H9 (cell line): ENCODE measurements around the gene TRIM69. TPM values are rescaled to one million over a fixed set of nuclear protein-coding genes. Genes with fewer than 3 reads are reported as not detected.

Experiments used
- DNase-seq: peaks from one replicate; pipeline ENCODE4 v3.0.0-alpha.2; 2017
- H2AFZ ChIP-seq: one replicate; pipeline ENCODE4 v1.6.1; 2013; ENCODE audit warnings: mild to moderate bottlenecking, low read length, control low read depth, moderate library complexity
- H2AK5ac ChIP-seq: 2 replicates; pipeline ENCODE4 v1.6.1; 2013; ENCODE audit warnings: low read length, control low read depth, mixed read lengths; ENCODE audit not compliant: insufficient read length
- H2BK120ac ChIP-seq: one replicate; pipeline ENCODE4 v1.6.1; 2013; ENCODE audit warnings: low read depth, mild to moderate bottlenecking, low read length, control low read depth, inconsistent platforms; ENCODE audit not compliant: poor library complexity, severe bottlenecking
- H2BK12ac ChIP-seq: 2 replicates; pipeline ENCODE4 v1.6.1; 2013; ENCODE audit warnings: low read length, control low read depth, mixed read lengths, low read depth; ENCODE audit not compliant: insufficient read length
- H2BK15ac ChIP-seq: 2 replicates; pipeline ENCODE4 v1.6.1; 2013; ENCODE audit warnings: low read depth, low read length, control low read depth
- H2BK20ac ChIP-seq: one replicate; pipeline ENCODE4 v1.6.1; 2013; ENCODE audit warnings: low read depth, mild to moderate bottlenecking, low read length, control low read depth, inconsistent platforms; ENCODE audit not compliant: poor library complexity, severe bottlenecking
- H2BK5ac ChIP-seq: 2 replicates; pipeline ENCODE4 v1.6.1; 2013; ENCODE audit warnings: low read length, control low read depth, mixed read lengths; ENCODE audit not compliant: insufficient read length
- H3K14ac ChIP-seq: 2 replicates; pipeline ENCODE4 v1.6.1; 2013; ENCODE audit warnings: low read length, control low read depth; ENCODE audit not compliant: insufficient read depth
- H3K18ac ChIP-seq: 2 replicates; pipeline ENCODE4 v1.6.1; 2013; ENCODE audit warnings: low read depth, mild to moderate bottlenecking, mixed read lengths, low read length, control low read depth; ENCODE audit not compliant: insufficient read length
- H3K23ac ChIP-seq: 2 replicates; pipeline ENCODE4 v1.6.1; 2013; ENCODE audit warnings: low read length, control low read depth, mixed read lengths, low read depth; ENCODE audit not compliant: insufficient read length
- H3K23me2 ChIP-seq: 2 replicates; pipeline ENCODE4 v1.6.1; 2013; ENCODE audit warnings: low read depth, mild to moderate bottlenecking, mixed read lengths, low read length, control low read depth; ENCODE audit not compliant: insufficient read length, poor library complexity, severe bottlenecking
- H3K27ac ChIP-seq: 2 replicates; pipeline ENCODE4 v1.5.1; 2013; ENCODE audit warnings: low read length, control low read depth, mixed read lengths, low read depth; ENCODE audit not compliant: insufficient read length
- H3K27me3 ChIP-seq: 2 replicates; pipeline ENCODE4 v1.6.1; 2013; ENCODE audit warnings: low read length, control low read depth, inconsistent platforms; ENCODE audit not compliant: insufficient read depth
- H3K4ac ChIP-seq: 2 replicates; pipeline ENCODE4 v1.6.1; 2013; ENCODE audit warnings: low read depth, mild to moderate bottlenecking, control low read depth, inconsistent platforms, low read length, moderate library complexity
- H3K4me1 ChIP-seq: 2 replicates; pipeline ENCODE4 v1.6.1; 2013; ENCODE audit warnings: low read length, control low read depth, inconsistent platforms; ENCODE audit not compliant: insufficient read depth
- H3K4me2 ChIP-seq: 2 replicates; pipeline ENCODE4 v1.6.1; 2013; ENCODE audit warnings: low read length, control low read depth, mixed read lengths; ENCODE audit not compliant: insufficient read length, insufficient read depth
- H3K56ac ChIP-seq: 2 replicates; pipeline ENCODE4 v1.6.1; 2013; ENCODE audit warnings: low read depth, mild to moderate bottlenecking, mixed read lengths, low read length, control low read depth; ENCODE audit not compliant: insufficient read length
- H3K79me1 ChIP-seq: 2 replicates; pipeline ENCODE4 v1.6.1; 2013; ENCODE audit warnings: low read depth, mild to moderate bottlenecking, moderate library complexity, low read length, control low read depth, inconsistent platforms; ENCODE audit not compliant: insufficient read depth, poor library complexity, severe bottlenecking
- H3K79me2 ChIP-seq: 2 replicates; pipeline ENCODE4 v1.6.1; 2013; ENCODE audit warnings: low read length, control low read depth, inconsistent platforms; ENCODE audit not compliant: insufficient read depth
- H3K9ac ChIP-seq: 2 replicates; pipeline ENCODE4 v1.6.1; 2013; ENCODE audit warnings: low read length, control low read depth, mixed read lengths; ENCODE audit not compliant: insufficient read length; ENCODE audit errors: extremely low read depth
- H3K9me3 ChIP-seq: one replicate; pipeline ENCODE4 v1.6.1; 2013; ENCODE audit warnings: low read depth, low read length, inconsistent platforms; ENCODE audit not compliant: control insufficient read depth
- H3T11ph ChIP-seq: one replicate; pipeline ENCODE4 v1.6.1; 2013; ENCODE audit warnings: mild to moderate bottlenecking, low read length, control low read depth, inconsistent platforms
- H4K20me1 ChIP-seq: one replicate; pipeline ENCODE4 v1.6.1; 2013; ENCODE audit not compliant: control insufficient read depth, insufficient read length, insufficient read depth
- H4K5ac ChIP-seq: 2 replicates; pipeline ENCODE4 v1.6.1; 2013; ENCODE audit warnings: low read depth, mild to moderate bottlenecking, mixed read lengths, low read length, control low read depth; ENCODE audit not compliant: insufficient read length
- H4K8ac ChIP-seq: replicated peaks from 2 replicates; pipeline ENCODE4 v1.6.1; 2013; ENCODE audit warnings: low read length, control low read depth, mixed read lengths, low read depth; ENCODE audit not compliant: insufficient read length
- H4K91ac ChIP-seq: 2 replicates; pipeline ENCODE4 v1.6.1; 2013; ENCODE audit warnings: low read depth, mild to moderate bottlenecking, moderate library complexity, mixed read lengths, low read length, control low read depth; ENCODE audit not compliant: insufficient read length
- H3K27ac Mint-ChIP-seq, 3 experiments: 2 replicates in 2 of 3; 3 replicates in 1 of 3; pipeline ENCODE4 v1.8.0; 2020 to 2021; ENCODE audit warnings: mixed read lengths in 3 of 3, mild to moderate bottlenecking in 1 of 3, moderate library complexity in 1 of 3
- H3K27me3 Mint-ChIP-seq: 2 replicates; pipeline ENCODE4 v1.8.0; 2021; ENCODE audit warnings: low read depth, mild to moderate bottlenecking, moderate library complexity, mixed read lengths
- H3K36me3 Mint-ChIP-seq, 3 experiments: 2 replicates in 2 of 3; 3 replicates in 1 of 3; pipeline ENCODE4 v1.8.0; 2020 to 2021; ENCODE audit warnings: low read depth in 3 of 3, mixed read lengths in 3 of 3; ENCODE audit not compliant: insufficient read depth in 1 of 3
- H3K4me1 Mint-ChIP-seq, 2 experiments: 2 replicates each; pipeline ENCODE4 v1.8.0; 2020; ENCODE audit warnings: mixed read lengths in 2 of 2
- H3K4me3 Mint-ChIP-seq, 2 experiments: 2 replicates in 1 of 2; 3 replicates in 1 of 2; pipeline ENCODE4 v1.8.0; 2020 to 2021; ENCODE audit warnings: mild to moderate bottlenecking in 2 of 2, mixed read lengths in 2 of 2, moderate library complexity in 1 of 2
- H3K9me3 Mint-ChIP-seq, 2 experiments: 2 replicates in 1 of 2; 3 replicates in 1 of 2; pipeline ENCODE4 v1.8.0; 2020; ENCODE audit warnings: mild to moderate bottlenecking in 2 of 2, mixed read lengths in 2 of 2, moderate library complexity in 1 of 2
- CTCF ChIP-seq: fragments of 200-600 bp; sonication (generic); conservative IDR thresholded peaks from 3 replicates; pipeline ENCODE4 v1.8.0; 2021; ENCODE audit warnings: antibody characterized with exemption, mild to moderate bottlenecking
- WGBS: extraction: QIAGEN DNeasy Blood & Tissue Kit; methylation state at CpG from one replicate; pipeline ENCODE4 v1.1.7; 2013; ENCODE audit warnings: missing lambda C conversion rate, low lambda C conversion rate, mixed read lengths; ENCODE audit not compliant: insufficient read length; ENCODE audit errors: extremely low coverage; 5-methylcytosine and 5-hydroxymethylcytosine counted together
- total RNA-seq: library from RNA; stranded (reverse); gene quantifications from 2 replicates; pipeline ENCODE4 v1.2.1, GENCODE V29; 2021

Gene TRIM69
- total RNA-seq, 1 experiment from 2014 or later, result 4.3 TPM

DNA sequence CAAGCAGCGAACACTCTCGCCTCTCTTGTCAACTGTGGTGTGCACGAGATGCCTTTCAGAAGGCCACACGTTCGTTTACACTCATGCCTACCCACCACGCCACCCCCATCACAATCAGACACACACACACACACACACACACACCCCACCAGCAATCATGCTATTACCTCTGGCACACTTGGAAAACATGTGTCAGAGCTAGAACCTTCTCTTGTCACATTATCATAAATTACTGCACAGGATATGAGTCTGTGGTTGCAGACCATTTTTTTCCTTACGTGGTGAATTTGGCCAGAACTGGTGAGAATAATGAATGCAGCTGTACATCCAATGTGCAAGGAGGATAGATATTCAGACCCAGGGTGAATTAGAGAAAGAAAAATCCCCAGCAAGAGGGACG, 52.4 kb downstream of the TRIM69 start:
- H3K27me3 Mint-ChIP-seq, result peaks cover 10% of the 10 kb centered on the region
- no peaks in the 10 kb centered on the region for H3K4me1 ChIP-seq
- H4K91ac ChIP-seq, result no peak overlapping the region
- no peak overlapping the region for H3K18ac ChIP-seq
- no peak overlapping the region for H4K8ac ChIP-seq
- H3K27ac Mint-ChIP-seq, result no peak overlapping the region
- no peak overlapping the region for H3K27ac ChIP-seq
- H3K4me3 Mint-ChIP-seq, result no peak overlapping the region
- H3K23me2 ChIP-seq, result no peaks in the 10 kb centered on the region
- H3K79me1 ChIP-seq, result no peaks in the 10 kb centered on the region
- no peak for DNase-seq
- no peak overlapping the region for H3K56ac ChIP-seq
- no peak overlapping the region for H2BK12ac ChIP-seq
- H4K5ac ChIP-seq, result no peak overlapping the region
- H4K20me1 ChIP-seq, result no peaks in the 10 kb centered on the region
- H2AK5ac ChIP-seq, result no peak overlapping the region
- H3K27me3 ChIP-seq, result no peaks in the 10 kb centered on the region
- no peak overlapping the region for H2BK20ac ChIP-seq
- no peak overlapping the region for H2AFZ ChIP-seq
- no peak for TF ChIP-seq CTCF
- H2BK15ac ChIP-seq, result no peak overlapping the region
- H3K36me3 Mint-ChIP-seq, result no peaks in the 10 kb centered on the region
- no peaks in the 10 kb centered on the region for H3K9me3 ChIP-seq
- no peaks in the 10 kb centered on the region for H3K79me2 ChIP-seq
- H2BK120ac ChIP-seq, result no peak overlapping the region
- no peaks in the 10 kb centered on the region for H3K9me3 Mint-ChIP-seq
- H2BK5ac ChIP-seq, result no peak overlapping the region
- peaks cover 5 to 6% of the 10 kb centered on the region in 2 experiments; a peak in 3 of 4 replicates for H3K4me1 Mint-ChIP-seq
- no peak overlapping the region for H3K9ac ChIP-seq
- no peak overlapping the region for H3K23ac ChIP-seq
- no peak overlapping the region for H3T11ph ChIP-seq
- no peak overlapping the region for H3K4me2 ChIP-seq
- WGBS, result no CpG with 5 or more reads among the region's 8 CpGs
- H3K14ac ChIP-seq, result no peak overlapping the region
- no peak overlapping the region for H3K4ac ChIP-seq
